Fibroblast of the conjunctiva (primary cell): ENCODE data around the gene CLCN3.
"Not testable (repeated sequence)": the region's sequence is repeated elsewhere in the genome, so short reads cannot be mapped to it uniquely, and the experiment has no call there.

Source experiments
- DNase-seq: peaks from one replicate; pipeline ENCODE4 v3.0.0-alpha.2; 2010; ENCODE audit warnings: low read depth

CLCN3 gene

DNA sequence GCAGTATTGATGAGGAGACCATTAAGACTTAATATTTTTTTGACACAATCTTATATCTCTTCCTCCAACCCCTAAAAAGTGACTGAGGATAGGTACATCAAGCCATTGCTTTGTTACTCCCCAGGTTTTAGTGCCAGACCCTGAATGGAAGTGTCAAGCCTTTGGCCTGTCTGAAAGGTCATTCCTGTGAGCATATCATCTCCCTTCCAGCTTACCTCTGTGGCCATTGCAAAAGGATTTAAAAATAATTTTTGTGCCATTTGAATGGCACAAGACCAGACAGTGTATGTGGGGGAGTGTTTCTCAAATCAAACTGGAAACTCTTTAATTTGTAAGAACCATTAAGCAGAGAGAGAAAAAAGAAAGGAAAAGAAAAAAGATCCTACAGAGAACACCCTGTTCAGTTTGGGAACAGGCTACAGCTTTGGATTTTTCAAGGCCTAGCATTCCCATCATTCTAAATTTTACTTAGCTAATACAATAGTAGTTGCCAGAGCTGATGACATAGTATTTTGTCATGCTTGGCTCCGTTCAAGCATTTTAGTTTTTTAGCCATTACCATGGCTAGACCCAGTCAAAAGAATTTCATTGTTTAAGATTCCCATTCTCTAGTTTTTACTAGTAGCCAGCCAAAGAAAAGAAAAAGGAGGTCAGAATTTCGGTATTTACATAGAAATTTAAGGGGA lies 87.7 kb downstream of the CLCN3 start:
- DNase-seq, result no peak

DNA sequence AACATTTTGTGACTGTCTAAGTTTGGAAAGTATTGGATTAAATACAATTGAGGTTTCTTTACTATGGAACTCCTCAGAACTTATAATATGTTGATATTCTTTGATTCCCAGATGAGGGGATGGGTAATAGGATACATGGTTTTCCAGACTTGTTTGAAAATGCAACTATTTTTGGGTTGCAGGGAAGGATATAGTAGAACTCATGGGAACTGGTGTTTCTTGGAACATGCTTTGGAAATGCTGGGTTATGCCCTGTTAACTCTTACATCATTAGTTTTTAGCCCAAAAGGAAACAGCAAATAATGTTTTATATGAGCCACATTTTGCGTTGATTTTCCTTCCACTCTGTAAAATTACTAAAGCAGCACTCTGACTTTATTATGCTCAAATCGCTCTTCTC lies 95.4 kb downstream of the CLCN3 start:
- no peak for DNase-seq

DNA sequence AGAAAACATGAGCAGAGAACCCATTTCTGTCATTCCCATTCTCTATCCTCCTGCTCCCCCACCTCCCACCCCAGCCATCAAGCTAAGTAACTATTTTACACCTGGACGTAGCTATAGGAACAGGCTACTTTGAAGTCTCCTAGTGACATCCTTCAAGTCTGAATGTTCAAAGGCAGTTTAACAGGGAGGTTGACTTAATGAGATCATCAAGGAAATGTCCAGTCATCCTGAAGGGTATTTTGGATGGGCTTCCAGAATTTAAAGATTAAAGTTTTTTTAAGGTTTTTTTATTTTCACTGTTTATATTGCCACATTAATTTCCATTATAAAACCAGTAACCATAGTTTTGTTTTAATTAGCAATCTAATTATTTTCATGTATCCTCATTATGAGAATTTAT lies 96.3 kb downstream of the CLCN3 start:
- DNase-seq, result no peak

DNA sequence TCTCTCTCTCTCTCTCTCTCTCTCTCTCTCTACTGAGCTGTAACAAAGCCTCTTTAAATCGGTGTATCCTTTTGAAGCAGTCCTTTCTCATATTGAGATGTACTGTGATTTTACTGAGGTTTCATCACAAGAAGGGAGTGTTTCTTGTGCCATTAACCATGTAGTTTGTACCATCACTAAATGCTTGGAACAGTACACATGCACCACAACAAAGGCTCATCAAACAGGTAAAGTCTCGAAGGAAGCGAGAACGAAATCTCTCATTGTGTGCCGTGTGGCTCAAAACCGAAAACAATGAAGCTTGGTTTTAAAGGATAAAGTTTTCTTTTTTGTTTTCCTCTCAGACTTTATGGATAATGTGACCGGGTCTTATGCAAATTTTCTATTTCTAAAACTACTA lies 100.2 kb downstream of the CLCN3 start:
- no peak for DNase-seq

DNA sequence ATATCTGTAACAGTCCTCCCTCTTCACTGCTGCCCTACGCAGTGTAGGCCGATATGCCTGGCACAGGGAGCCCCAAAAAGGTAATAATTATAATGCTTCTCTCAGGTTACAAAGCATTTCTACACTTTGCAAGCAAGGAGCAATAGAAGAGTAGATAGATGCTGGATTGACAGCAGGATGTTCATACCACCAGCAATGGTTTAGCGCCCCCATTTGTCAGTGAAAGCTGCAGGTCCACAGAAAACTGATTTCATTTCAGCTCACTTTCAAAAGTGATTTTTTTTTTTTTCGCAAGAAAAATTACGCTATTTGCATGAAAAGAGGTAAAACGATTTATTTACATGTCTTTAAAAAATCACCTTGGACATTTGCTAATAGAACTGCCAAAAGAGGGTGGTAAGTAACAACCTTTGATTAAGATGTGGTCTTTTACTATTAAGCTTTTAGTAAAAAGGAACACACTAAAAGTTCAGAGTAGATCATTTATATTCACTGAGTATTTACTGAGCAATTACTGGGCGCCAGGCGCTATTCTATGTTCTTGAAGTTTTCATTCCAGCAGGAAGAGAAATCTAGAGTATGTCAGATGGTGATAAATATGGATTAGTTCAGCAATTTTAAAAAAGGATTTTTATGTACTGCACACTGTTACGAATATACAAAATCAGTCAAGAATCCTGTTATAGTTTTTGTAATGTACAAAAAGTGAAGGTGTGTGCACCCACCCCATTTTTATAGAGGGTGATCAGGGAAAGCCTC lies 103.0 kb downstream of the CLCN3 start:
- peak; percentile 14 for DNase-seq

DNA sequence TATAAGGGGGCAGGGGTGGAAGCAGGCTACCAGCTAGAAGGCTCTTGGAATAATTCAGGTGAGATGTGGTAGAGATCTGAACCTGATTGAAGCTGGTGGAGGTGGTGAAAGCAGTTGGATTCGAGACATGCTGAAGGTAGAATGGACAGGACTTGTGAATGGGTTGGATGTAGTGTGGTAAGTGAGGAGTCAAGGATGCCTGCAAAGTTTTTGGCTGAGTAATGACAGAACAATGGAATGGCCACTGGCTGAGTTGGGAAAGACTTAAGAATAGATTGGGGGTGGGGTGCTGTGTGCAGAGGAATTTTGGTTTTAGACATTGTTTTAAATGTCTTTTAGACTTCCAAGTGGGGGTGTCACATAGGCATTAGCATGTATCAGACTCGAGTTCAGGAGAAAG lies 103.9 kb downstream of the CLCN3 start:
- no peak for DNase-seq

DNA sequence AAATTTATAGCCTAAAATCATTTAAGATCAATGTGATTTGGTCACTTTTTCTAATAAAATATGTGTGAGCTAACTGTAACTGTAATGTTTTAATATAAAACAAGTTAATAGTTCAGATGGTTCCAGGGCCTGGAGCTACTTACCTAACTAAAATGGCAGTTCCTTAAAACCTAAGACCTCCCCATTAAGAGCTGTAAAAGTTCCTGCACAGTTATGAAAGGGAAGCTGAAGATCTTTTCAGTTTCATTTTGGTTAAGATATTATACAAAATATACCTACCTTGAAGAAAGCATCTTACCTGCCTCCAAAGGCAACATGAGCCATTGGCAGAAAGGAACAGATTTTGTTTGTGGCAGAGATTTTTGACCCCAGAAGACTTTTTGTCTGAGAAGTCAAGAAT lies 107.2 kb downstream of the CLCN3 start:
- no peak for DNase-seq

DNA sequence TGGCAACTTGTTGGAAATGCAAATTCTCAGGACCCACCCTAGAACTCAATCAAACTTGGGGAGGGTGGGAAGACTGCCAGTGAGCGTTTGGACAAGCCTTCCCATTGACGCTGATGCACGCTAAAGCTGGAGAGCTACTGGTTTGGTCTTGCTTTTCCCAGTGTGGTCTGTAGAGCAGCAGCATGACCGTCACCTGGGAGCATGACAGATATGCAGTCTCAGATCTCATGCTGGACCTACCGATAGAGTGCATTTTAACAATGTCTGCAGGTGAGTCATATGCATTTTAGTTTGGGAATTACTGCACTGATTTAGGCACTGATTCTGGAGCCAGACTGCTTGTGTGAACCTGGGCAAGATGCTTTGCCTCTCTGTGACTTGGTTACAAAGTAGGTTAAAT lies 110.2 kb downstream of the CLCN3 start:
- no peak for DNase-seq

DNA sequence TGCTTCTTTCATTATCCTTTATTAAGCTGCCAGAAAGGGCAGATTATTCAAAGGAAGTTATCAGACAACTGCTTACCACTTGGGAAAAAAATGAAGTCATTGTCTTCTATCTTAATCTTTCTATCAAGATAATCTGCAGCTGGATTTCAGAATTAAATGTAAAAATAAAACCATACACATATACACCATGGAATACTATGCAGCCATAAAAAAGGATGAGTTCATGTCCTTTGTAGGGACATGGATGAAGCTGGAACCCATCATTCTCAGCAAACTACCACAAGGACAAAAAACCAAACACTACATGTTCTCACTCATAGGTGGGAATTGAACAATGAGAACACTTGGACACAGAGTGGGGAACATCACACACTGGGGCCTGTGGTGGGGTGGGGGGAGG lies 118.2 kb downstream of the CLCN3 start:
- DNase-seq, result not testable (repeated sequence)

DNA sequence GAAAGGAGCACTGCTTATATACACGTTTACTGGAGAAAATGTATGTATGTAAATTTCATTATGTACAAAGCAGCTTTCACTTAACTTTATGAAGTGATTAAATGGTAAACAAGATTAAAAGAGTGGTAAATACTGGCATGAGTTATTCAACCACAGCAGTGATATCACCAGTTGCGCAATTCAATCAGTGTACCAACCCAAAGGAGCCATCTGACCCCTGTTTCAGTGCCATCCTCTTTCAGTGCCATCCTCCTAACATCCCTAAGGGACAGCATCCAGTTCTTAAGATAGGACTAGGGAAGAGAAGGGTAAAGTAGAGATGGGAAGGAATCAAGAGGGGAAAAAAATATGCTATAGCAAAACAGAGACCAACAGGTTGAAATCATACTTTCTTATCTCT lies 121.2 kb downstream of the CLCN3 start:
- DNase-seq, result no peak

DNA sequence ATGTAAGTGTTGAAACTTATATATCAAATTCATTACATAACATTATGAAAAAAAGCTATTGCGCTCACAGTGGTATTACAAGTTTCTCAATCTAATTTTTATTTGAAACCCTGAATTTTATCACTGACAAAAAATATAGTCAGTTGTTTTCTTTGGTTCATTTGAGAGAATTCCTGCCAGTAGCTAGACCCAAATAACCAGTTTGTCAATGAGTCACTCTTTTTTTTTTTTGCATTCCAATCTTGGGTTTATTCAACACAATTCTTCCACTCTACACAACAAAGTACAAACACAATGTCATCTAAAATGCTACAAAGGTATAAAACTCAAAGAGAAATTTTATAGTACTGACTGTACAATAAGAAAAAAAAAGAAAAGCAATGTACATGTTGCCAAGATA lies 124.2 kb downstream of the CLCN3 start:
- no peak for DNase-seq

DNA sequence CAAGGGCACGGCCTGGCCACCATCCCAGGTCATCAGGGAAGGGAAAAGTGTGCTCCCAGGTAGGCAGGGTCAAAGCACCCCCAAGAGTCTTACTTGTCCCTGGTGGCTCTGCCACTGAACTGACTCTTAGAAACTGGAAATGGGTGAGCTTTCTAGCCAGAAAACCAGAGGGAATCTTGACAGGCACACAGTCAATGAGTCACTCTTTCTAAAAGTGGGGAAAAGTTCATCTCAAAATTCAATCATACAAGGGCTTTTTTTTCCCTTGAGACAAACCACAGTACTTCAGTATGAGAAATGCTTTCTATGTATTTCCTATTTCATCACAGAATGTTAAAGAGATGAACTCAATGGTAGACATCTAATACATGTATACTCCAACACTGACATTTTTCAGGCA lies 124.9 kb downstream of the CLCN3 start:
- DNase-seq, result peak; percentile 44

DNA sequence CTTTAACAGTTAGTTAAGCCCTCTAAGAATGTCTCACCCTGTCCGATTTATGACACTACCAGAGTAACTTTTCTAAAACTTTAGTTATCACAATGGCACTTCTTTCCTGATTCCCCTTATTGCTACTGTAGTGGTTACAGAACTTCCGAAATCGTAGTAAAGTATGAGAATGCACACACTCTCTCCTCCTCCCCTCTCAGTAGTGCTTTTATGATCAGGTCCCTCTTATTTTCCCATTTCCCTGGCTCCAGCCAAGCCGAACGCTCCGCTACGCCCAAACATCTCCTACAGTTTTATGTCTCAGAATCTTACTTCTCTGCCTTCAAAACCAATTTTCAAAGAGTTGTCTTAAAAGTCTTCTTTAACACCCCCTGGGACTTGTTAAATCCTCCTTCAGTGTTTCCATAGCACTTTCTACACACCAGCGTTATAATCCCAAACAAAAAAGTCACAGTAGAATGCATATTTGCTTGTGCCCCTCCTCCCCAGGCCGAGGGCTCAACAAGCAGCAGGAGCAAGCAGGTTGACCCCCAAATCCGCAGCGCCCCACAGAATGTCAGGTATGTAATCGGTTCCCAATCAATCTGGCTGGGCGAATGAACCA lies 136.7 kb downstream of the CLCN3 start:
- DNase-seq, result no peak

DNA sequence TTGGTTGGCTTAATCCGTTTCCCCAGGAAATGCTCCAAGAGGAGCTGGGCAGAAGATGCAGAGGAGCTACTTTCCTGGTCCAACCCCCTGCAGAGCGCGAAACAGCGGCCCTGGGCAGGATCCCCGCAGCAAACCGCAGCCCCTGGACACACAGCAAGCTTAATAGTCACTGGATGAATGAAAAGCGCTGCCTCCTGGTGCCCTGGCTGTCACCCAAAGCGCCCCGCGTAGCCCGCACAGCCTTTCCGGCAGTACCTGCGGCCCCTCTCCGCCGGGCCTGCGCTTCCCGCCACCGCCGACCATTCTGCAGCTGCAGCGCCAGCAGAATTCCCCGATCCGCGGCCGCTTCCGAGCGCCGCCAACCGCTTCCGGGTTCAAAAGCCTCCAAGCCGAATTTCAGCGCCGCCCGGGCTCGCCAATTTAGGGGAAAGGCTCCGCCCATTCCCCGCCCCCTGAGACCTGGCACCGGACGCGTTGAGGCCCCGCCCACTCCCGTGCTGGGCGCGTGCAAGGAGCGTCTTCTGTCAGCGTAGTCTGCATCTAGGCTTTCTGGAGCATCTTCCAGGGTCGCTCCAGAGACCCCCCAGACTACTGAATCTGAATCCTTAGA lies 137.3 kb downstream of the CLCN3 start, which contains the start of gene HPF1:
Gene HPF1, minus strand, starts transcription at position 370 of the 610 bp plus-strand sequence. Its CDS starts 67 bp downstream, at position 303.
- DNase-seq, result peak; percentile 72

DNA sequence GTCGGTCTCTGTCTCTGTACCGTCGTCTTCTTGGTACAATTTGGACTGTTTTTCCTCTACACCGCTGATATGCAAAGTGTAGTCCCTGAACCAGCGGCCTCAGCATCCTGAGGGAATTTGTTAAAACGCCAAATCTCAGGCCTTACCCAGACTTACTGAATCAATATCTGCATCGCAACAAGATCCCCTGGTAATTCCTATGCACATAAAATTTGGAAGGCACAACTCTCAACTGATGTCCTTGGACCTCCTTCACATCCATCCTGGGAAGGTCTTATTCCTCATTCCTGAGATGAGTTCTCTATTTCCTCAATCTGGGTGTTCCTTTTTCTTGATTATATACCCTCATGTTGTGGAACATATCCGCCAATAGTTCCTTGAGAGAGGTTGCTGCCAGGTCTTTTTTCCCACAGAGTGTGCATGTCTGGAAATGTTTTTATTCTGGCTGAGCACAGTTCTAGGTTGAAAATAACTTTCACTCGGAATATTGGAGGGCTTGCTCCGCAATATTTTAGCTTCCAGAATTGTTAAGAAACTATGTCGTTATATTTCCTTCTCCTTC lies 138.1 kb downstream of the CLCN3 start:
- no peak for DNase-seq

DNA sequence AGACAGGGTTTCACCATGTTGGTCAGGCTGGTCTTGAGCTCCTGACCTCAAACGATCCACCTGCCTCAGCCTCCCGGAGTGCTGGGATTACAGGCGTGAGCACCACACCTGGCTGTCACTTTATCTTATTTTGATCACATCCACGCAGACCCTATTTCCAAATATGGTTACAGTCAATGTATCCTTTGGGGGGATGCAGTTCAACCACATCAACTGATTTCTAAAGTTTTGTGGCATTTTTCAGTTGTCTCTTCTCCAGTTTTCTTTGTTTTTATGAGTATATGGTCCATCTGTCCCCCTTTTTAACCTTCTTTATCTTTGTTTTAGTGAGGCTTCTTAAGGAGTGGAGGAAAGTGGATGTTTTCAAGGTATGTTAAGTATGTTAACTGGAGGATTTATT lies 141.5 kb downstream of the CLCN3 start:
- DNase-seq, result no peak

DNA sequence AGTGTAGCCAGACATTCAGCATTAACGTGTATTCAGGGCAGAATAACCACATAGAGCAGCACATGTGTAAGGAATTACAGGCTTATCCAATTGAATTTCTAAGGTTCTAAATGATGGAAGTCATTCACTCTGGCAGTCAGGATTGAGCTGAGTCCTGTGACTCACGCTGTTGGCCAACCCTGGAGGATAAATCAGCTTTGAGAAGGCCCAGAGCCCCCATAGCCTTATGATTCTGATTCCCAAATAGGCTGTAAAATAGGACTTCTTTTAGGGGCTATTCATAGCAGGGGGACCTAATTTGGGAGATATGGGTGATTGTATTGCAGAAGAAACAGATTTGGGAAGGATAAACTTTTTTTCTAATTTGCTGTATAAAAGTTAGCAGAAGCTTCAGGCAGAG lies 145.5 kb downstream of the CLCN3 start:
- no peak for DNase-seq

DNA sequence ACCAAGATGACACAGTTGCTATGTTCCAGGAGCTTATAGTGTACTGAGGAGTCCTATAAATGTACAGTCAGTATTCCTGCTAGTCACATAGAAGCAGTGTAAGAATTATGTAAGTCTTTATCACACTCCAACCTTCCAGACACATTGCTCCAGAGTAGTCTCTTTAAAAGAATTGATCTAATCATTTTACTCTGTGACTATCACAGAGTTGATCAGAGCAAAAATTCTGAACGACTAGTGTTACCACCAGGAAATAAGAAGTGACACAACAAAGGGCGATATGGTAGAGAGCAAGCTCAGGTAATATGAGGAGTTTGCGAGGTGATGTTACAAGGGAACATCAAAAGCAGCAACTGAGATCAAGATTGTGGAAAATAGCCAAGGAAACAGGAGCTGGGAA lies 146.4 kb downstream of the CLCN3 start:
- DNase-seq, result no peak

DNA sequence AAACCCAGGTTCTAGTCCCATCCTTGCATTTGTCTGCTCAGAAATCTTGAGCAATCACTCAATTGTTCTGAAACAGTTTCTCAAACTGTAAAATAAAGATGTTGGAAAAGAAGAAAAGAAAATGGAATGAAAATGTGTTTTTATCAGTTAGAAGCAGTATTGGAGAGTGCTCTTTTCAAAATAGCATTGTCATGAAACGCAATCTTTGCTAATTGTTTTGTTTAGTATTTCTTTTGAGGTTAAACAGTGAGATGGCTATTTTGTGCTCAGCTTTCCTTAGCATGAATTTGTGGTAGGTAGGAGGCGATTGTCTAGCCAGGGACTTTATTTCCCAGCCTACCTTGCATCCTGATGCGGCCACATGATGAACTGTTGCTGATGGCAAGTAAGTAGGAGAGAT lies 148.0 kb downstream of the CLCN3 start:
- DNase-seq, result no peak

DNA sequence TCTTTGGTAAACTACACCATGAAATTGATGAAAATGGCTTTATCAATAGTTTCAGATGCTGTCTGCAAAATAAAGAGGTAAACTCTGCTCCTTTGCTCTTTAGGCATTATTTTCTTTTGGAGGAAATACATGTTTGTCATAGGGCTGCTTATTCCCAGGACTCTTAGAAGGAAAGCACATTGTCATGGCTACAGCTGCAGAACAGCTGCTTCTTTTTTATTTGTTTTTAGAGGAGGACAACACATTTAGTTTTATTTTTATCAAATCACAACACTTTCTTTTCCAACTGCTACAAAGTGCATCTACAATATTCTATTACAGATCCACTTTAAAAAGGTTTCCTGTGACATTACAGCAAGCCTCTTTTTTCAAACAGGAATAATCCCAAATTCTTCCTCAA lies 150.0 kb downstream of the CLCN3 start:
- DNase-seq, result no peak

DNA sequence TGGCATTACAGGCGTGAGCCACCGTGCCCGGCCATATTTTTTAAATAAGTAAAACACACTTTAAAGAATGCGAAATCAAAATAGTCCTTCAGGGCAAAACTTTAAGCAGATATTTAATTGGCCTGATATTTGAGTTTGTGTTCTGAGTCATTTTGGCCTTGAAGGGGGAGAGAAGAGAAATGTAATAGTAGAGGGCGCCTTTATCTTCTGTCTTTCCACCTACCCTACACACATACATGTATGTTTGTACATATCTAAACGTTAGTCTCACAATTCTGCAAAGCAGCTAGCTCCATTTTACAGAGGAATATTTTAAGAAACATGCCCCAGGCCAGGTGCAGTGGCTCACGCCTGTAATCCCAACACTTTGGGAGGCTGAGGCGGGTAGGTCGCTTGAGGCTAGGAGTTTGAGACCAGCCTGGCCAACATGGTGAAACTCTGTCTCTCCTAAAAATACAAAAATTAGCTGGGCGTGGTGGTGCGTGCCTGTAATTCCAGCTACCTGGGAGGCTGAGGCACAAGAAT lies 151.2 kb downstream of the CLCN3 start:
- not testable (repeated sequence) for DNase-seq
